GM04503 (cell line): ENCODE results near the gene CWH43.
"Not testable (repeated sequence)": the region's sequence is repeated elsewhere in the genome, so short reads cannot be mapped to it uniquely, and the experiment has no call there.

Source experiments
- DNase-seq: peaks from one replicate; pipeline ENCODE4 v3.0.0-alpha.2; 2012; ENCODE audit warnings: low read depth

Gene CWH43

DNA sequence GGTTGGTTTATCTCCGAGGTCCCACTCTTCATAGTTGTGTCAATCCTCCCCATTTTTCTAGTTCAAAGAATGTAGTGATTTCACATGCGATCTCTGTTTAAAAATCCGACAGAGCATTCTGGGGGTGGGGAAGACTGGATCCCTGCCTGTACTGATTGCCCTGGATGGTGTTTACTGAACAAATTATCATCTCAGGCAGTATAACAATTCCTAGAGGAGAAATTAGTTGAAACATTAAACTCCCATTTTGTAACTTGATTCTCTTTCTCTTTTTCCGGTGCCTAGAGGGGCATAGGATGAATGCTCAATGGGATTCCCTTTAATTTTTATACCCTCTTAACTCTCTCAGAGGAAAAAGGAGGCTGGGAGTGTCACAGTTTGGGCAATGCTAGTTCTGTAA lies 10.0 kb upstream of the CWH43 start:
- DNase-seq = no peak

DNA sequence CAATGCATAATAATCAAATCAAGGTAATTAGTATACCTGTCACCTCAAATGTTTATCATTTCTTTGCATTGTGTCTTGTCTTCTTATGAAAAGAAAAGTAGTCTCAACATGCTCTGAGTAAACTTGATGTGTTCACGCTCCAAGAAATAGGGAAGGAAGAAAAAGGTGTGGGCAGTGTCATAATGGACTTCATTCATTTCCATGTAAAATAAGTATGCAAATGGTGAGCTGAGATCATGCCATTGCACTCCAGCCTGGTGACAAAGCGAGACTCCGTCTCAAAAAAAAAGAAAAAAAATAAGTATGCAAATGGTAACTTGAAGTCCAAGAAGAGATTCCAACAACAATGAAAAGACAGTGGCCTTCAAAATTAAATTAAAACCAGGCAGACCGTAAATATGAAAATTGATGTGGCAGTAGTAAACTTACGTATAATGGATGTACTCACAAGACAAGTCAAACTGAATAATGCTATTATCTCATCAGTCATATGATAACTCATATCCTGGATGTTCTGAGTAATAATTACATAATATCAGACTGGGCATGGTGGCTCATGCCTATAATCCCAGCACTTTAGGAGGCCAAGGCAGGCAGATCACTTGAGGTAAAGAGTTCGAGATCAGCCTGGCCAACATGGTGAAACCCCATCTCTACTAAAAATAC lies 6.0 kb upstream of the CWH43 start:
- DNase-seq = no peak

GRCh38 chr4:48984005-48984404 lies 2.1 kb upstream of the CWH43 start:
- DNase-seq = not testable (repeated sequence)

GRCh38 chr4:48985602-48985975 lies 486 bp upstream of the CWH43 start:
- no peak for DNase-seq

DNA sequence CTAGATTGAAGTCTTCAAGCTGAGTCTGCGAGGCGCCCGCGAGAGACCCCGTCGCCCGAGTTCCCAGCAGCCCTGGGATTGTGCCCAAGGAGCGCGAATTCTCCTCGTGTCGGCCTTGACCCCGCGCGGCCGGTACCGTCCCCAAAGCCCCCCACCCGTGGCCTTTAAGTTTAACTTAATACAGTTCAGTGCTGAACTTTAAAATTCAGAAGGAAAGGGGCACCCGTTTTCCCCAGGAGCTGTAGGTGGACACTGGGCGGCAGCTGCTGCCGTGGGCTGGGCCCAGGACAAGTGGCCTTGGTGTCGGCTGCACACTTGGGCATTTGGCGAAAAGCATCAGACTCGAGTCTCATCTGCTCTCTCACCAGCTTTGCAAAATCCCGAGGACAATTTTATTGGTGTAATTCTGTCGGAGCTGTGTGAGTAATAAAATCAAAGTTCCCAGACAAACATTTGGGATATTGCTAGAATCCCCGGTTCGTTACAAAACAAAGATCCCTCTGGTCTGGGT lies 634 bp downstream of the CWH43 start:
- no peak for DNase-seq

DNA sequence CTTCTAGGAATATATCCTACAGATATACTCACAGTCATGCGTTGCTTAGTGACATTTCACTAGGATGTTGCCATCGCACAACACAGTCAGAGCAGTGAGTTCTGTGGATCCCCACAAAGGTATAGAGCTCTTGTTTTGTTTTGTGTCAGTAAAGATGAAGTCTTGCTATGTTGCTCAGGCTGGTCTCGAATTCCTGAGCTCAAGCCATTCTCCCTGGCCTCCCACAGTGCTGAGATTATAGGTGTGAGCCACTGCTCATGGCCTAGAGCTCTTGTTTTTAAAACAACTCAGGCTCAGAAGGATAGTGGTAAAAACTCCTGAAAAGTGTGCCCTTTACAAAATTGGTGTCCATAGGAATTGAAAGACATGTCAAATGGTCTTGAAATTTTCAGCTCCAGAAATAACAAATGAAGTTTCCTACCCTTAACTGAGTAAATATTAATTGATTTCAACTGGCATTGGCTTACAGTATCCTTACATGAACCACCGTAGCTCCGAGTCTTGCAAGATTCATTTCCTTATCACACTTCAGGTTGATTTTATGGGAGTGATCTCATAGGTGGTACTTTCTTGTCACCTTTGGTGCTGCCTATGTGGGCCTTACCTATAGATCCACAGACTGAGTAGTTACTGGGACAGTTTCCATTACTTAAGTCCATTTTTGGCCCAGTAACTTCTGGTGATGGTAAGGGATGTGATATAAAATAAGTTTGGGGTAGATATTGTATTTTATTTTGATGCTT lies 3.6 kb downstream of the CWH43 start:
- DNase-seq = no peak

DNA sequence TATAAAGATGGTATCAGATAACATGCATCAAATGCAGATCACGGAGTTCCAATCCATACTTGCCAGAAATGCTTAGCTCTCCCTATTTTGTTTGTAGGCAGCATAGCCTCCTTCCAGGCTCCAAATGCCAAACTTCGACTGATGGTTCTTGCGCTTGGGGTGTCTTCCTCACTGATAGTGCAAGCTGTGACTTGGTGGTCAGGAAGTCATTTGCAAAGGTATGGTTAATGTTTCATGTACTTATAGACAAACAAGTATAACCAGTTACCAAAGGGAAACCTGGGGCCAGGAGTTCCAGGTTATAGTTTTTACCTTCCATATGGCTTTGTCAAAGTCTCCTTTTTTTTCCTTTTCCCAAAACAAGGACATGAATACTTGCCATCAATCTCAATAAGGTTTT lies 5.3 kb downstream of the CWH43 start:
- DNase-seq = no peak

GRCh38 chr4:48997962-48998361 lies 11.9 kb downstream of the CWH43 start:
- no peak for DNase-seq

GRCh38 chr4:48998440-48998839 lies 12.4 kb downstream of the CWH43 start:
- no peak for DNase-seq

GRCh38 chr4:49000806-49001205 lies 14.7 kb downstream of the CWH43 start:
- DNase-seq = no peak

- no peak for DNase-seq
Observed at GRCh38 chr4:49002931-49003330, 16.9 kb downstream of the CWH43 start.

DNA sequence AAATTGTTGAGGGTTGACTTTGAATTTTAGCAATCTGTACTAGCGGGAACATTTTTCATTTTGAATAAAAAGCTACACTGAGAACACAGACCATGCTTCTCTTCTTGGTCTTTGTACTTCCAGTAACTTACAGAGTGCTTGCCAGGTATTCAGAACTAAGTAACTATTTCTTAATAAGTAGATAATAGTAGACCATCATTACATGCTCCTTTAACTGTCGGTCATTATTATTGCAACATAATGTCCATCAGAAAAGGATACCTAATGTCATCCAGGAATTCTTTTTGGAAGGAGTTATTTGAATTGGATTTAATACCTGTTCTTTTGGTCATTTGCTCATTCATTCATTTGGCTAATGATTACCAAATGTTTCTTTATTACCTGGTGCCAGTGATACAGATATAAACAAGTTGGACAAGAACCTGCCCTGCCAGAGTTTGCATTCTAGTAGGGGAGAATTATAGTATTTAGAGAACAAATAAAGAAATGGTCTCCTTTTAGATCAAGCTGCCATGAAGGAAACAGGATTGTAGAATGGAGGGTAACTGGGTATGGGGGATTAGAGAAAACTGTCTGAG lies 32.7 kb downstream of the CWH43 start:
- no peak for DNase-seq

- no peak for DNase-seq
Observed at GRCh38 chr4:49032440-49033161, 46.5 kb downstream of the CWH43 start.

DNA sequence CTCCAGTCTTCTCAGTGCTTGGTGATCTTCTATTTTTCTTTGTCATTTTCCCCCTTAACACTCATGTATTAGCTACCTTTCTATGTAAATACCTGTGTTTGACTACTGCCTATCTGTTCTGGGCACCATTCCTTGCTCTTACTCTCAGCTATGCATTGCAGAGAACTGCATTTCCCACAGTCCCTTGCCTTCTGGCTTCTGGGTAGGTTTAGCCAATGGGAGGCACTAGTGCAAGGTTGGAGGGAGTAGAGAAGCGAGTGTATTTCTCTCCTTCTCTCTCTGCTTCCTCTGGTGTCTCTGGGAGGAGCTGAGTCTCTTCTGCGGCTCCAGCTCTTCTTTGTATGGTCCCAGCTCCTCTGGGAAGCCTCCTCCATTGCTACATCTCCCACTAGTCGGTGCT lies 50.5 kb downstream of the CWH43 start:
- DNase-seq = no peak

- no peak for DNase-seq
Observed at GRCh38 chr4:49044270-49044669, 58.2 kb downstream of the CWH43 start.

- no peak for DNase-seq
Observed at GRCh38 chr4:49058306-49058705, 72.2 kb downstream of the CWH43 start.

DNA sequence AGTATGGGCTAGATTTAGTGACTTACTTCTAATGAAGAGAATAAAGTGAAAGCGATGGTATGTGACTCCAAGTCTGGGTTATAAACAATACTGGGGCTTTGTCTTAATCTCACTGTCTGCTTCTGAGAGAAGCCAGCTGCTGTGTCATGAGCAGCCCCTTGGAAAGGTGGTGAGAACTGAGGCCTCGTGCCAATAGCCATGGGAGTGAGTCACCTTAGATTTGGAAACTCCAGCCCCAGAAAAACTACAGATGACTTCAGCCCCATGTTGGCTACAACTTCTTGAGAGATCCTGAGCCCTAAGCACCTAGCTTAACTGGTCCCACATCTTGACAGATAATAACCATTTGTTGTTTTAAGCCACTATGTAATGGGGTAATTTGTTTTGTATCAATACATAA lies 77.6 kb downstream of the CWH43 start:
- DNase-seq = no peak

GRCh38 chr4:49072196-49072595 lies 86.1 kb downstream of the CWH43 start:
- not testable (repeated sequence) for DNase-seq

DNA sequence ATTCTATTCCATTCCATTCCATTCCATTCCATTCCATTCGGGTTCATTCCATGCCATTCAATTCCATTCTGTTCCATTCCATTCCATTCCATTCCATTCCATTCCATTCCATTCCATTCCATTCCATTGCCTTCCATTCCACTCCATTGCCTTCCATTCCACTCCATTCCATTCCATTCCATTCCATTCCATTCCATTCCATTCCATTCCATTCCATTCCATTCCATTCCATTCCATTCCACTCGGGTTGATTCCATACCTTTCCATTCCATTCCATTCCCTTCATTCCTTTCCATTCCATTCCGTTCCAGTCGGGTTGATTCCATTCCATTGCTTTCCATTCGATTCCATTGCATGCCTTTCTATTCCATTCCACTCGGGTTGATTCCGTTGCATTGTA lies 105.8 kb downstream of the CWH43 start:
- not testable (repeated sequence) for DNase-seq

GRCh38 chr4:49092608-49093135 lies 106.6 kb downstream of the CWH43 start:
- DNase-seq = not testable (repeated sequence)

DNA sequence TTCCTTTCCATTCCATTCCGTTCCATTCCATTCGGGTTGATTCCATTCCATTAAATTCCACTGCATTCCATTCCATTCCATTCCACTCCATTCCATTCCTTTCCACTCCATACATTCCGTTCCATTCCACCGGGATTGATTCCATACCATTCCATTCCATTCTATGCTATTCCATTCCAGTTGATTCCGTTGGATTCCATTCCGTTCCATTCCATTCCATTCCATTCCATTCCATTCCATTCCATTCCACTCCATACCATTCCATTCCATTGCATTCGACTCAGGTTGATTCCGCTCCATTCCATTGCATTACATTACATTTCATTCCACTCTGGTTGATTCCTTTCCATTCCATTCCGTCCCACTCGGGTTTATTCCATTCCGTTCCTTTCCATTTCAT lies 110.1 kb downstream of the CWH43 start:
- DNase-seq = not testable (repeated sequence)

- DNase-seq = not testable (repeated sequence)
Observed at GRCh38 chr4:49096627-49097026, 110.6 kb downstream of the CWH43 start.
